Thymus (tissue), 11 donors: ENCODE data around the gene OR2B2. TPM values are rescaled to one million over a fixed set of nuclear protein-coding genes. Genes with fewer than 3 reads are reported as not detected.

Source experiments
- DNase-seq, 9 donors: peaks; one replicate each; pipeline ENCODE4 v3.0.0-alpha.2; 2013; ENCODE audit warnings: low spot score in 9 of 9, low read depth in 6 of 9, missing footprints in 1 of 9
- H3K27ac ChIP-seq, 2 donors: one replicate each; pipeline ENCODE4 v1.5.1; 2013; ENCODE audit warnings: control low read depth in 1 of 2, low read depth in 1 of 2, low read length in 1 of 2, mild to moderate bottlenecking in 1 of 2, moderate library complexity in 1 of 2
- H3K27me3 ChIP-seq, 2 donors: one replicate each; pipeline ENCODE4 v1.5.1; 2013; ENCODE audit warnings: low read length in 1 of 2; ENCODE audit not compliant: control insufficient read depth in 2 of 2, insufficient read depth in 1 of 2
- H3K36me3 ChIP-seq, 2 donors: one replicate each; pipeline ENCODE4 v1.5.1; 2013; ENCODE audit warnings: low read length in 1 of 2, mild to moderate bottlenecking in 1 of 2, moderate library complexity in 1 of 2; ENCODE audit not compliant: control insufficient read depth in 2 of 2, insufficient read depth in 2 of 2
- H3K4me1 ChIP-seq, 2 donors: one replicate each; pipeline ENCODE4 v1.5.1; 2013; ENCODE audit warnings: low read length in 2 of 2; ENCODE audit not compliant: control insufficient read depth in 2 of 2, insufficient read depth in 2 of 2
- H3K4me3 ChIP-seq, 2 donors: one replicate each; pipeline ENCODE4 v1.5.1; 2013; ENCODE audit warnings: low read length in 2 of 2, control low read depth in 1 of 2, mild to moderate bottlenecking in 1 of 2
- H3K9me3 ChIP-seq, 2 donors: one replicate each; pipeline ENCODE4 v1.5.1; 2013; ENCODE audit warnings: low read length in 1 of 2, mild to moderate bottlenecking in 1 of 2; ENCODE audit not compliant: control insufficient read depth in 2 of 2, insufficient read depth in 1 of 2
- WGBS: extraction: QIAGEN DNeasy Blood & Tissue Kit; methylation state at CpG from one replicate; pipeline ENCODE4 v1.1.7; 2013; 5-methylcytosine and 5-hydroxymethylcytosine counted together
- polyA plus RNA-seq: library from polyadenylated mRNA; stranded (reverse); fragments of 200-250 nt; gene quantifications from one replicate; pipeline ENCODE4 v1.2.3, GENCODE V29; 2013
- total RNA-seq: library from RNA; stranded (reverse); fragments of 120-200 nt; gene quantifications from one replicate; pipeline ENCODE4 v1.2.4, GENCODE V29; 2013
- donor health status: healthy.

The OR2B2 gene
- total and polyA plus RNA-seq, 2 donors: not detected

DNA sequence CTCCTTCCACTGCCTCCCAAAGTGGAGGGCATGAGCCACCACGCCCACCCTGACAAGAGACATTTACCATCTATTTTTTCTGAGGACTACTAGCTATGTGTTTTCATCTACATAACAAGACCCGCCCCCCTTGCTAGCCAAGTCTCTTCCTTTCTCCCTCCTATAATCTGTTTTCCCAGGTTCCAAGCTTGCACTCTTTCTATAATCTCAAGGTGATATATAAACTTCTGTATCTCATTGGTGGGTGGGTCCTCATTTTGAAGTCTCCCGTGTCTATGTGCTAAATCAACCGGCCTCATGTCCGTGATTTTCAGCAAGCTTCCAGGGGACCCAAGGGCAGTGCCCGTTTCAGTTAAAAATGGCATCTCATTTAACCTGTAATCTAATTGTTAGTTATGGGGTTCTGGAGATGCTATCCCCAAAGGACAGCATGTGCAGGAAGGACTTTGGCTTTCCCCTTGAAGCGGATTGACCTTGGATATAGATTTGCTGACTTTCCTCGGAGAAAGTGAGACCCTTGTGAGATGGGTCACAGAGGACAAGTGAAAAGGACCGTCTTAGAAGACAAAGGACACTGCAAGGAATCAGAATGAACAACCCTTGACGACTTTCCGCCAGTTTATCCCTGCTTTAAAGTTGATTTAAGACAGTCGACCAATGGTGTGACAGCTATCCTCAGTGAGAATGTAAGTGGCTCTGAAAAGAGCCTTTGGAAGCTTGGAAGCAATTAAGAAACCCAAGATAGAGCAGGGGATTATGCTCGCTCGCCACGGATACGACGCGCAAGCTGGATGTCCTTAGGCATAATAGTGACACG is 22.4 kb downstream of the OR2B2 start:
- Histone ChIP-seq H3K4me3 (peak overlapping the region; percentile 70 to 76), H3K36me3 (no peaks in the 10 kb centered on the region), H3K9me3 (peaks cover 1 to 3% of the 10 kb centered on the region in 2 donors), H3K27ac (peak overlapping the region; percentile 95 to 99), H3K27me3 (no peaks in the 10 kb centered on the region), H3K4me1 (peaks cover 0 to 33% of the 10 kb centered on the region in 2 donors)
- WGBS: 62% methylated on average over 19 of the region's 19 CpGs
- peak in 3 of 9 donors; percentile 24 to 61 (median 35) for DNase-seq

DNA sequence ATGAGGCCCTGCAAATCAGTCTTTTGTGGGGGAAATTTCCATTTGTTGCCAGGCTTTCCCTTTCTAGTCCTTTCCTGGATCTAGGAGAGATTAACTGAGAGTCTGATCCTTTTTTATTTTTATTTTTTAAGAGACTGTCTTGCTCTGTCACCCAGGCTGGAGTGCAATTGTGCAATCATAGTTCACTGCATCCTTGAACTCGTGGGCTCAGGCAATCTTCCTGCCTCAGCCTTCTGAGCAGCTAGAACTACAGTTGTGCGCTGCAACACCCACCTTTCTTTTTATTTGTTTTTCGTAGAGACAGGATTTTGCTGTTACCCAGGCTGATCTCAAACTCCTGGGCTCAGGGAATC is 22.9 kb downstream of the OR2B2 start:
- Histone ChIP-seq H3K4me1 (peaks cover 0 to 33% of the 10 kb centered on the region in 2 donors), H3K27me3 (no peaks in the 10 kb centered on the region), H3K9me3 (peaks cover 1 to 3% of the 10 kb centered on the region in 2 donors), H3K4me3 (peak overlapping the region; percentile 70 to 76), H3K36me3 (no peaks in the 10 kb centered on the region), H3K27ac (peak overlapping the region in 1 of 2 donors; percentile 99)
- 69% methylated on average over 3 of the region's 3 CpGs for WGBS
- peak in 2 of 9 donors; percentile 37 to 59 for DNase-seq

DNA sequence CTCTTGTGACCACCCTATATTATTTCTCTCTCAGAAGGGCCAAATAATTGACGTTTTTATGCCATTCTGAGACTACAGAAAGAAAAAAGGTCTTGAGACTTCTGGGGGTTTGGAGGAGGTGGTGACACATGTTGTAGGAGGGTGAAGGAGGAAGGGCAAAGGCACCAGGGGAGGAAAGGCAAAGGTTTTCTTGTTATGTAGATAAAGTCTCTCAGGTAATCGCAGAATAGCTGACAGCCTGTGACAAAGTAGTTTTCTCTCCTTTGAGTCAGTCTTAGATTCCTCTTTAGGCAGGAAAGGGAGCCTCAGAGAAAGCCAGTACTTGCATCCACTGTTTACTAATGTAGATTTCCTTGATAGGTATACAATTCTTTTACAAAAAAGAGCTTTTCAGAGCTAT is 23.6 kb downstream of the OR2B2 start:
- H3K27ac ChIP-seq: peak overlapping the region in 1 of 2 donors; percentile 99
- WGBS: 87% methylated on average over 2 of the region's 2 CpGs
- no peaks in the 10 kb centered on the region for H3K36me3 ChIP-seq
- H3K4me3 ChIP-seq: no peak overlapping the region
- peak in 1 of 9 donors; percentile 41 for DNase-seq
- peaks cover 0 to 1% of the 10 kb centered on the region in 2 donors for H3K9me3 ChIP-seq
- no peaks in the 10 kb centered on the region for H3K27me3 ChIP-seq
- peaks cover 0 to 30% of the 10 kb centered on the region in 2 donors for H3K4me1 ChIP-seq

DNA sequence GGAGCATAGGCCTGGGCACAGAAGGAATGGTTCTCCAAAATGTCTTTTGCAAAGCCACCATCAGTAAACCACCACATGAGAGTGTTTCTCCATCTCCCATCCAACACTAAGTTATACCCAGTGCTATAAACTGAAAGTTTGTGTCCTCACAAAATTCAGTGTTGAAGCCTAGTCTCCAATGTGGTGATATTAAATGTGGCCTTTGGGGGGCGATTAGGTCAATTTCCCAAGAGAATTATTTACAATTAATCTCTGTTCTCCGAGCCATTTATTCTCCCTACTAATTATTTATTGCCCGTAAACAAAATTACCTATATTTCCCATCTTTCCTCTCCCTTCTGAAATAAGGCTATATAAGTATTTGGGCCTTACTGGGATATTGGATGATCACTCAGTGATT is 26.1 kb downstream of the OR2B2 start:
- WGBS: 93% methylated on average over 3 of the region's 3 CpGs
- DNase-seq: no peak

DNA sequence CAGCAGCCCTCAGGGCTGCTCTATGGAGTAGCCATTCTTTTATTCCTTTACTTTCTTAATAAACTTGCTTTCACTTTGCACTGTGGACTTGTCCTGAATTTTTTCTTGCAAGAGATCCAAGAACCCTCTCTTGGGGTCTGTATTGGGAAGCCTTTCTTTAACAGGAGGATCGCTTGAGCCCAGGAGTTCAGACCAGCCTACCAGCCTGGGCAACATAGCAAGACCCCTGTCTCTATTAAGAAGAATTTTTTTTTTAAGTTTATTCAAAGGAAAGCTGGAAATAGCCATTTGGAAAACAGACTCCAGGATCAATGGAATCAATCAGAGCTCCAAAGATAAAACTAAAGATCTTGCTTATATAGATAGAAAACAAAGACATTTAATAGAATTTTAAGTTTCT is 29.1 kb downstream of the OR2B2 start:
- no peak overlapping the region for H3K27ac ChIP-seq
- 96% methylated on average over 1 of the region's 1 CpG for WGBS
- no peaks in the 10 kb centered on the region for H3K9me3 ChIP-seq
- no peaks in the 10 kb centered on the region for H3K36me3 ChIP-seq
- DNase-seq: no peak
- no peaks in the 10 kb centered on the region for H3K27me3 ChIP-seq
- H3K4me1 ChIP-seq: peaks cover 0 to 9% of the 10 kb centered on the region in 2 donors
- no peak overlapping the region for H3K4me3 ChIP-seq

More for the DNA sequence above, 26.1 kb downstream of the OR2B2 start:
- no peaks in the 10 kb centered on the region for H3K36me3 ChIP-seq
- H3K27me3 ChIP-seq: no peaks in the 10 kb centered on the region
- peaks cover 0 to 28% of the 10 kb centered on the region in 2 donors for H3K4me1 ChIP-seq
- no peaks in the 10 kb centered on the region for H3K9me3 ChIP-seq
- no peak overlapping the region for H3K4me3 ChIP-seq
- H3K27ac ChIP-seq: no peak overlapping the region

DNA sequence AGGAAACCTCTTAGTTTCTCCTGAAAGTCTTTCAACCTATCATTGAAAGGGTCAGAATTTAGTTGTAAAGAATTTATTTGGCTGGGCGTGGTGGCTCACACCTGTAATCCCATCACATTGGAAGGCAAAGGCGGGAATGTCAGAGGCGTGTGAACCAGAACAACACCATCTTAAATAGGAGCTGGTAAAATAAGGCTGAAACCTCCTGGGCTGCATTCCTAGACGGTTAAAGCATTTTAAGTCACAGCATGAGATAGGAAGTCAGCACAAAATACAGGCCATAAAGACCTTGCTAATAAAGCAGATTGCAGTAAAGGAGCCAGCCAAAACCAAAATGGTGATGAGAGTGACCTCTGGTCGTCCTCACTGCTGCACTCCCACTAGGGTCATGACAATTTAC is 29.6 kb downstream of the OR2B2 start:
- H3K27me3 ChIP-seq: no peaks in the 10 kb centered on the region
- WGBS: 96% methylated on average over 5 of the region's 5 CpGs

DNA sequence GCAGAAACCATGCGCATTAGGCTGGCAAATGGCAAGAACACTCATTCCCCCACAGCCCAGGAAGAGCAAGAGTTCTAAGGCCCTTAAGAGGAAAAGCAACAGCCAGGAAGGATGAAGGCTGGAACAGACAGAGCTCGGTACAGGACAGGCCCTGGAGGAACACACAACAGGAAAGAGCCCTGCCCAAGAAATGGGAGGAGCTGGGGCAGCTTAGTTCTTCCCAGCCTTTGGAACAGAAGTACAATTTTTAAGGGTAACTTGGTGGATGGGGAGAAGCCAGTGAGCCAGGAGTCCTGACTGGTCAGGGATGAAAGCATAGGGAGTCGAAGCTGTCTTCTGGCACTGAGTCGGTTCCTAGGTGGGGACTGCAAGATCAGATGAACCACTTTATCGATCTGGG is 32.4 kb downstream of the OR2B2 start:
- H3K36me3 ChIP-seq: no peaks in the 10 kb centered on the region
- H3K4me1 ChIP-seq: peaks cover 0 to 8% of the 10 kb centered on the region in 2 donors
- H3K9me3 ChIP-seq: no peaks in the 10 kb centered on the region
- no peak overlapping the region for H3K4me3 ChIP-seq
- DNase-seq: no peak
- no peak overlapping the region for H3K27ac ChIP-seq
- H3K27me3 ChIP-seq: no peaks in the 10 kb centered on the region
- 93% methylated on average over 5 of the region's 5 CpGs for WGBS

More for the DNA sequence above, 29.6 kb downstream of the OR2B2 start:
- Histone ChIP-seq H3K9me3 (no peaks in the 10 kb centered on the region), H3K4me3 (no peak overlapping the region), H3K4me1 (peaks cover 0 to 5% of the 10 kb centered on the region in 2 donors), H3K27ac (no peak overlapping the region), H3K36me3 (no peaks in the 10 kb centered on the region)
- DNase-seq: no peak

DNA sequence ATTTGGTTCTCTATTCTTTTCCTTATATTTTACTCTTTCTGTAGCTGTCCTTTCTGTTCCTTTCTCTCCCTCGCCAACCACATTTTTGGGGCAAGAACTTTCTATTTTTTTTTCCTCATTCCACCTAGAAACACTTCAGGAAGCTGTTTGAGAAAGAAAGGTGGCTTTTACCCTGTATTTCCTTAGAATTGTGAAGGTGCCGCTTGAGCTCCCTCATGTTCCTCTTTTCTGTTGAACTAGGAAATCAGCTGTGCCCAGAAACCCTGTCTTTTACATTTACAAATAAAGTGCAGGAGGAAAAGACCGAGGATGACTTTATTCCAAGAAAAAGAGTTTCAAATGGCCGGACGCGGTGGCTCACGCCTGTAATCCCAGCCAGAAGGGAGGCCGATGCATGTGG is 38.2 kb downstream of the OR2B2 start:
- H3K36me3 ChIP-seq: no peaks in the 10 kb centered on the region
- WGBS: 36% methylated on average over 8 of the region's 8 CpGs
- peaks cover 7 to 40% of the 10 kb centered on the region in 2 donors for H3K4me1 ChIP-seq
- H3K27me3 ChIP-seq: no peaks in the 10 kb centered on the region
- no peak for DNase-seq
- peak overlapping the region; percentile 91 to 97 for H3K27ac ChIP-seq
- peaks cover 0 to 11% of the 10 kb centered on the region in 2 donors for H3K9me3 ChIP-seq
- H3K4me3 ChIP-seq: peak overlapping the region; percentile 56 to 66
